GM21723 (cell line): ENCODE measurements around the gene YPEL3.
"Not testable (repeated sequence)": the region's sequence is repeated elsewhere in the genome, so short reads cannot be mapped to it uniquely, and the experiment has no call there.

Experiments
- ATAC-seq: cut with Tn5 transposase; IDR thresholded peaks from one replicate; pipeline ENCODE4 v1.9.1; 2021; ENCODE audit warnings: mild to moderate bottlenecking, moderate library complexity; ENCODE audit not compliant: unreplicated experiment

The YPEL3 gene

DNA sequence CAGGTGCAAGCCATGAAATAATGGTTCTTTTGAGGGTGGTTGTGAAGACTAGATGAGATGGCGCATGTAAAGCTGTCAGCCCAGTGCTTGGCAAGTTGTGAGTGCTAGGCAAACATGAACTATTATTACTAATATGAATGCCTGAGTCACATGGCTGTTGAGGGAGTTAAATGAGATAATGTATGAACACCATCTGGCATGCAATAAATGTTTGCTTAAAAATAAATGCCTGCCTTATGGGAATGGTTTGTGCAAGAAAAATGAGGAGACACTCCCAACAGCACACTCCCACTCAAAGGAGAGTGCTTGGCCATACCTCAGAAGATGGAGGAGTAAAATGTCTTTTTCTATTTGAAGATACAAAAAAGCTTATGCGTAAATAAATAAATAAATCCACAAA, 23.4 kb upstream of the YPEL3 start:
- ATAC-seq: no peak

DNA sequence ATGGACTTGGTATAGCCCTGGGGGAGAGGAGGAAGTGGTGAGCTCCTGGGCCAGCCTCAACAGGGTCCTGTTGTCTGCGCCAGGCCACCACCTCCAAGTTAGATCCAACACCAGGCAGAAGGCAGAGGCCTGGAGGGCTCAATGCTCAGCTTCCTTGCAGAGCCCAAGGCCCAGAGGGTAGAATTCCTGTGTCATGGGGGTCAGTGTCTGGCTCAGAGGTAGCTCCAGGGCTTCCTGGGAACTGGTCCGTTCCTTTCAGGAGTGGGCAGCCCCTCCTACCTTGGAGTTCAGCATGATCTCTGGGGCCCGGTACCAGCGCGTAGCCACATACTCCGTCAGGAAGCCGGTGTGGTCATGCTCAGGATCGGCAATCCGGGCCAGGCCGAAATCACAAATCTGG, 21.8 kb upstream of the YPEL3 start:
- ATAC-seq: no peak

DNA sequence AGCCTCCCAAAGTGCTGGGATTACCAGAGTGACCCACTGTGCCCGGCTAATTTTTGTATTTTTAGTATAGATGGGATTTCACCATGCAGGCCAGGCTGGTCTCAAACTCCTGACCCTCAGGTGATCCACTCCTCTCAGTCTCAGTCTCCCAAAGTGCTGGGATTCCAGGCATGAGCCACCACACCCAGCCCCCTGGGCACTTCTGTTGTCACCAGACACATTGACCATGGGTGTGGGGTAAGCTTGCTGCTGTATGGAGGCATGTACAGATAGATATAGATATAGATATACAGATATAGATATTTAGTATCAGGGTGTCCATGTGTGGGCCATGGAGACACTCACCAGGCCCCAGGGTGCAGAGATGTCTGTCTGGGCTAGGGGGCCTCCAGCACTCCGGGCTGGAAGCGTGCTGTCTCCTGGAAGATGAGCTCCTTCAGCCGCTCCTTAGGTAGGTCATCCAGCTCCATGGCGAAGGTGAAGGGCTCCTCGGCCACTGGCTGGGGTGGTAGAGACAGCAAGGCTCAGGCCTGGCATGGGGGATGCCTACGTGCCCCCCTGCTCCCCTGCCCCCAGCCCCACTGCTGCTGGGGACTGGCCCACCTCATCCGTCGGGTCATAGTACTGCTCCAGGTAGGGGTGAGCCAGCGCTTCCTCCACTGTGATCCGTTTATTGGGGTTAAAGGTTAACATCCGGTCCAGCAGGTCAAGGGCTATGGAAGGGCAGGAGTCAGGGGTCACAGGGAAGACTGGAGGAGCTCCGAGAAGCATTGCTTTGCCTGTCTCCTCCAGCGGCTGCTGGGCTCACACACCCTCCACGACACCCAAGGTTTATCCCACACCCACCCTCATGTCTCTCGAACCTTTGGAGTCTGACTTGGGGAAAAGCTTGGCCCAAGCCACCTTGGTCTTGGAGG, 20.5 kb upstream of the YPEL3 start:
- ATAC-seq: no peak

DNA sequence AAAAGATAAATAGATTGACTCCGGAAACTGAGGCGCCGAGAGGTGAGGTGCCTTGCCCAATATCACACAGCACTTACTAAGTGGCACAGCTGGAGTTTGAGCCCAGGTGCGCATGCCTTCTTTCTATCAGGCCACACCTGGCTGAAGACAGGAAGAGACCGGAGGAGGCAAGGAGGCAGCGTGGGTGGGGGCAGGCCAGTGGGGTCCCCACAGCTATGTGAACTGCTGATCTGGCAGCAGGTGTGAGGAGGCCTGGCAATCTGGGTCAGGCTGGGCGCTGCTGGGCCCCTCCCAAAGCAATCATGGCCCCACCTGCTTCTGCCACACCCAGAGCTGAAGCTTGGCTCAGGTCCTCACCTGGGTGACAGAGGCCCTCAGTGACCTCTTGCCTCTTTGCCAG, 19.2 kb upstream of the YPEL3 start:
- ATAC-seq: no peak

DNA sequence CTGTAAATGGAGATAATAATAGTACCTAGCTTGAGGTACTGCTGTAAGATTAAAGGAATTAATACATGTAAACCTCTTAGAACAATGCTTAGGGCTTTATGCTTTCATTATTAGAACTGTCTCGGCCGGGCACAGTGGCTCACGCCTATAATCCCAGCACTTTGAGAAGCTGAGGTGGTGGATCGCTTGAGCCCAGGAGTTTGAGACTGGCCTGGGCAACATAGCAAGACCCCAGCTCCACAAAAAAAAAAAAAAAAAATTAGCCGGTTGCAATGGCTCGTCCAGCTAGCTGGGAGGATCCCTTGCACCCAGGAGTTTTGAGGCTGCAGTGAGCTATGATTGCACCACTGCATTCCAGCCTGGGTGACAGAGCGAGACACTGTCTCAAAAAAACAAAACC, 18.8 kb upstream of the YPEL3 start:
- ATAC-seq: not testable (repeated sequence)

DNA sequence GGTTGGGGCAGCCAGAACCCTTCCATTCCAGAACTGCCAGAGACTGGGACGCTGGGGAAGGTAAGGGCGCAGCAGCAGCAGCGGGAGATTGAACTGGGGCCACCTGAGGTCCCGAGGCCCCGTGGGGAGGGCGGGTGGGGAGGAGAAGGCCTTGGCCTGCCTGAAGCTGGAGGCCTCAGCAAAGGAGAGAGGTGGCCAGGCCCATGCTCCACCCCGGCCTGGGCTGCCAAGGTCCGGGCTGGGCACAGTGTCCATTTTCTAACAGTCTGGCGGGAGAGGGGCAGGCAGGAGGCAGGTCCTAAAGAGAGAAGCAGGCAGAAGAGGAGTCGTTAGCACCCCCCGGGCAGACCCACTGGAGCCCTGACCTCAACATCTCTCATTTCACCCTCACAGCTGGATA, 18.4 kb upstream of the YPEL3 start:
- no peak for ATAC-seq

DNA sequence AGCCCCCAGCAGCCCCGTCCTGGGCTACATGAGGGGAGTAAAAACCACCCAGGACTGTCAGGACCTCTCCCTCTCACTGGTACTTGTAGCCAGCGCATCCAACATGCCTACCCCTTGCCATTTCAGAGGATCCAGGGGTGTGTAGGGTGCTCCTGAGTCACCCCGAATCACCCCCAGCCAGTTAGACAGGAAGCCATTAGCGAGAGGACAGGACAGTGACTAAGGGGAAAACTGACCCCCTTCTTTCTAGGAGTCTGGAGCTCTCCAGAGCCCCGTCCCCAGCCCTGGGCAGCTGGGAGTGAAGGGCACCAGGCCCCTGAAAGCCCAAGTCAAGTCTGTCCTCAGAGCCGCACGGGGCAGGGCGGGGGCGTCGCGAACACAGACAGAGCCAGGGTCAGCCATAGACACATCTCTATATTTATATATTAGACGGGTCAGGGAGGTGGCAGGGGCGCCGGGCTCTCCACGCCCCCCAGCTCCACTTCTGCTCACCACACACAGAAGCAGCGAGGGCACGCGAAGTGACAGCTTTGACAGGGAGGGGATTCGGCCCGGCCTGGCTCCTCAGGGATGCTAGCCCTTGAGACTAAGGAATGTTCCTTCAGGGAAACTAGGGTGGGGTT, 17.8 kb upstream of the YPEL3 start:
- ATAC-seq: no peak

DNA sequence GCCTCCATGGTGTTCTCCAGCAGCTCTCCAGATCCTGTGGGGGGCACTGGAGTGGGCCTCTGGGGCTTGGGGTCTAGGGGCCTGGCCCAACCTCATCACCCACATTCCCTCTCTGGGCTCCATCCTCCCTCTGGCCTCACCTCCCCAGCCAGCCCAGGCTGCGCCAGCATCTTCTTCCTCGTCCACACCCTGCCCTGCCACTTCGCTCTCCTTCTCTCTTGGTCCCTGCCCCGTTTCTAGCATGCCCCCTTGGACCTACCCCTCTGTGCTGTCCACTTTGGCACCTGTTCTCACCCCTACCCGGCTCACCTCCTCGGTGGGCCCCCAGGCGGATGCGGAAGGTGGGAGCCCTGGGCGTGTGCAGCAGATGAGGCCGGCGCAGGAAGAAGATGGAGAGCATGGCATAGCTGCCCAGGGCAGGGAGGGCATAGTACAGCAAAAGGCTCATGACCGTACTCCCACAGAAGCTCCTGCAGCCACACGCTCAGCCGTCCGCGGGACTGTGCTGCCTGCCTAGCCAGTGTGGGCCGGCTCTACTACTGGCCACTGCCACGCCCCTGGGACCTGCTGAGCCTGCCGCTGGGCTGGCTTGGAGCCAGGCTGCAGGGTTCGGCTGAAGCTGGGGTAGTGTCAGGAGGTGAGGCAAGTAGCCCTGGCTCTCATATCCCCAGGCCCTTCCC, 17.2 kb upstream of the YPEL3 start, which contains the start of gene GDPD3:
GDPD3 (minus strand) TSS at position 507 of the 680 bp plus-strand sequence; CDS start at position 448, 59 bp downstream.
- no peak for ATAC-seq

DNA sequence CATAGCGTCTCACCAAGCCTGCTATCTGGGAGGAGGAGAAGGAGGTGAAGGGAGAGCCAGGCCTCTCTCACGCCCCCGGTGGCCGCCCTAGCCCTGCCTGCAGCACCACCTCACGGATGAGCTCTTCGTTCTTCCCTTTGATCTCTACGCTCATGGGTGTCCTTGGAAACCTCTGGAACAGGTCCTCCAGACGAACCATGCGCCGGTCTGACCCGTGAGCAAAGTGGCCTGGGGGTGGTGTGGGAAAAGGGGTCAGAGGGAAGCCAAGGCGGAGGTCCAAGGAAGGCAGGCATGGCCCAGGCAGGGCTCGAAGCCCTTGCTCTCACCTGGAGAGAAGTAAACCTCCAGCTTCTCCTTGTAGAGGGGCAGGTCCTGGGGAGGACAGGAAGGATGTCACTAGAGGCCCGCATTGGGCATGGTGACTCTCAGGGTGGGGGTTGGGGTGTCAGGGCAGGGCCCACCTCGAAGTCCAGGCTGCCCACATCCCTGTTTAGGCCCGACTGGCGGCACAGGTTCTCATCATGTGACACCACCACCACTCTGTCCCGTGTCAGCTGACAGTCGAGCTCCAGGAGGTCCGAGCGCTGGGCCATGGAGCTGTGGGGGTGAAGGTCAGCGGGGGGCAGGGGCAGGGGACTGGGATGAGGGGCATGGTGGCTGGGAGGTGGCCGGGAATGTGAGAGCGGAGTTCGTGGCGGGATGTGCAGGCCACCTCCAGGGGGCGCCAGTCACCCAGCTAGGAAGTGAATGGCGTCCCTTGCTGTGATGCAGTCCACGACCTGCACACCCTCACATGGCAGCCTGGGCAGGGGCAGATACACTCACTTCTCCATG, 16.4 kb upstream of the YPEL3 start:
- no peak for ATAC-seq

DNA sequence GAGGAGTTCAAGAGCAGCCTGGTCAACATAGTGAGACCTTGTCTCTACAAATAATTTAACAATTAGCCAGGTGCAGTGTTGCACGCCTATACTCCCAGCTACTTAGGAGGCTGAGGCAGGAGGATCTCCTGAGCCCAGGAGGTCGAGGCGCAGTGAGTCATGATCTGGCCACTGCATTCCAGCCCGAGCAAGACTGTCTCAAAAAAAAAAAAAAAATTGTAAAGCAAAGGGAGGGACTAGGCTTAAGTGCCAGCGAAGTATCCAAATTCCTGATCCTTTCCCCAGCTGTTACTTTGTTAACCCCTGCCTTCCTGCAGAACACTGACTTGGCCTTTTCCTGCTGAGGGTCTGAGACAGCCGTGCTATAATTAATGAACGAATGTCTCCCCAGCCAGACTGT, 14.6 kb upstream of the YPEL3 start:
- ATAC-seq: no peak

DNA sequence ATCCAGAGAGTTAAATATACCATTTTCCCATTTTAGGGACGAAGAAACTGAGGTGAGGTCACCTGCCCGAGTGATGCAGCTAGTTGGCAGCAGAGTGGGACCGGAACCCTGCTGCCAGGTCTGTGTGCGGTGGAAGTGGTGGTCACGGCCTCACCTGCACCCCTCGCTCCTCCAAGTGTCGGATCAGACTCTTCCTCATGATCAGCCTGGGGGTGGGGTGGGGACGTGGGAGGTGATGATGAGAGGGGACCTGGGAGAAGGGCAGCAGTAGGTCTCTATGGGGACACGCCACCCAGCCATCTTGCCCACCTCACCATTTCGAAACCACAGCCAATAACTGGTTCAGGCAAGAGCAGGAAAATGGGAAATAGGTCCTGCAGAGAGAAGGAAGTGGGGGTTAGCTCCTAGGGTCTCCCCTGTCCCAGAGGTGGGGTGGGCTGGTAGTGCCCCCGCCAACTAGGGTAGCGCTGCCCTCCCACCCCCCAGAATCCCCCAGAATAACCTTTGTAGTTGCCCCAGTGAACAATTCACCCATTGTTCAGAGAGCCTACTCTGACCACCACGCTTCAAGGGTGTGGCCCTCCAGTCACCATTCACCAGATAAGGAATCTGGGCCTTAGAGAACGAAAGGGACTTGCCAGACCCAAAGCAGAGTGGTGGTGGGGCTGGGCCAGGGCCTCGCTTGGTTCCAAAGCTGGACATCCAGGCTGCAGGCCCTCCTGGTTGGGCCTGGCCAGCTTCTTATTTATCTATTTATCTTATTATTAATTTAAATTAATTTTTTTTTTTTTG, 12.2 kb upstream of the YPEL3 start:
- no peak for ATAC-seq

DNA sequence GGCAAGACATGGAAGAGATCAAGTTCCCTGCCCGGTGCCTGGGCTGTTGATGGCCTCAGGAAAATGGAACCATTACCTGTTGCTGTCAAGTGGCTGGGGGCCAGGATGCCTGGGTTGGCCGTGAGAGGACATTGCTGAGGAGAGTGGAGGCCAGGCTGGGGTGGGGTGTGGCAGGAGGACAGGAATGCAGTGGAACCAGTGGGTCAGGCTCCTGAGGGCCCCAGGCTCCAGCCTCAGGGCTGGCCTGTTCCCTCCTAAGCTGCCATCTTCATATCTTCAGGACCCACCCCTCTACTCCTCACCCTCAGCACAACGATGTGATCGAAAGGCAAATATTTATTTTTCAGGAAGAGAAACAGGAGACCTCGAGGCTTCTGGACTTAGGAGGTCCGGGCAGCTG, 8.5 kb upstream of the YPEL3 start:
- no peak for ATAC-seq

DNA sequence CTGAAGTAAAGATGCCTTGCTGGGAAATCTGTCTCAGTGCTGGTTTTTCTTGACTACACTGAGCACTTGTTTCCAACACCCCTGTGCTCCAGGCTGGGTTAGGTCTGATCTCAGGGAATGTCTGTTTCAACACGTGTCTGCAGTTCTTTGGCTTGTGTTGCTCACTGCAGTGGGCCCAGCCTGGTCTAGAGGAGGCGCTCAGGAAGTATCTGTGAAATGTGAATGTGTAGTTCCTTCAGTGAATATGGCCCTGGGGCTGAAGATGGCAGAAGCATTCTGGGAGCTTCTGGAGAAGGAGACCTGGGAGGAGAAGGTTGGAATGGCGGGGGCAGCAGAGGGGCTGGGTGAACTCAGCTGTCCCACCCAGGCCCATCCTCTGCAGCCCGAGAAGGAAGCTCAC, 8.1 kb upstream of the YPEL3 start:
- ATAC-seq: no peak

DNA sequence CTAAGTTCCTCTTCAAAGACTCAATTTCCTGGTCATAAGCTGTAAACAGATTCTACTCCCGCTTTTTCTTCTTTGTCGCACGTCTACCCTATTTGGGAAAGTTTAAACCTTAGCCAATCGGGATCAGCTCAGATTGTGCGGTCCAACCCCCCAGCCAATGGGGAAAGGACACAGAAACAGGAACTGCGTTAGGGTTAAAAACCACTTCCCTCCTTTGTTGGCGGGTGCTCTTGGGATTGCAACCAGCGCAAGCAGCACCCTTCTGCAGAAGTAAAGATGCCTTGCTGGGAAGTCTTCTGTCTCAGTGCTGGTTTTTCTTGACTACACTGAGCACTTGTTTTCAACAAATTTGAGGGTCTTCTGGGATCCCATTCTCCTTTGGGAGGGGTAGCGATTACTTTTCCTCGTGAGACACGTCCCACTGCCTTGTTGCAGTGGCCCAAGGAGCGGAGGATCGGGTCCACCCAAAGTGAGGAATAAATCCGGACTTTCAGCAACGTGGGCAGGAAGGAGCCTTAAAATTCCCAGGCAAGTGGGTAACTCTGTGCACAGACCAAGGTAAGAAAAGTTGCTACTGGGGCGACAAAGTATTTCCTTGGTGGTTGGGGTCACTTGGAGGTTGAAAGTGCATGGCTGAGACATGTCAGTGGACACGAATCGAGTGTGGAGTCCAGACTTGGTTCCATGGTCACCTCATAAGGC, 1.0 kb upstream of the YPEL3 start:
- no peak for ATAC-seq

DNA sequence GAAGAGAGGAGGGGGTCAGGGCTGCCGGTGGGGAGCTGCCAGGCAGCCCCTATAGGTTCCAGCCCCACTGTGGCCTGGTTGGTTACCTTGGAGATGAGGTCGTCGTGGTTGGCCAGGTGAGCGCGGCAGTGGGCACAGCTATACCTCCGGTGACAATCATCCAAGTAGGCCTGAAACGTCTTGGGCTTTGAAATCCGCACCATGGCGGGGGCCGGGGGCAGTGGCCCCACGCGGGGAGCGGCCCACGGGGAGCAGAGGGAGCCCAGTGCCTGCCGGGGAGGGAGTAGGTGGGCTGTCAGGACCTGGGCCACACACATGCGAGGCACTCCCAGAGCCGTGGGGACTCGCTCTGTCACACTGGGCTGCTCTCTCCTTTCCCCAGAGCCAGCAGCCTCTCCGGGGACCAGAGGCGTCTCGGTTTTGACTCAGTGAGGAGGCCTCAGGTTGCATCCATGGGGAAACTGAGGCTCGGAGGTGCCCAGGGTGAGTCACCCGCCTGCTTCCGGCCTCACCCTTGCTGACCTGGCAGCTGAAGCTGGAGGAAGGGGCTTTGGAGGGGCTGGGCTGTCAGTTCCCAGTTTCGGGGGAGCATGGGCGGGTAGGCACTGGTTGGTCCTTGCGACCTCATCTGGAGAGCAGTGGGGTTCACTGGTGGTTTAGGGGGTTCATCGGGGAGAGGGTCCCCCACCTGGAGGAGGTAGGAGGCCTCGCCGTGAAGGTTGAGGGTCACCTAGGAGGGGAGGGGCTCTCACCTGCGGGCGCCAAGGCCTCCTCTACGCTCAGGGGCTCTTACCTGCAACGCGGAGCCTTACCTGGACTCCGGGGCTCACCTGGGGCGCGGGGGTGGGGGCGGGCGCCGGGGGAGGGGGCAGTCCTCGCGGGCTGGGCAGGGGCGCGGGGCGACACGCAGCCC, 591 bp downstream of the YPEL3 start:
- ATAC-seq: no peak

DNA sequence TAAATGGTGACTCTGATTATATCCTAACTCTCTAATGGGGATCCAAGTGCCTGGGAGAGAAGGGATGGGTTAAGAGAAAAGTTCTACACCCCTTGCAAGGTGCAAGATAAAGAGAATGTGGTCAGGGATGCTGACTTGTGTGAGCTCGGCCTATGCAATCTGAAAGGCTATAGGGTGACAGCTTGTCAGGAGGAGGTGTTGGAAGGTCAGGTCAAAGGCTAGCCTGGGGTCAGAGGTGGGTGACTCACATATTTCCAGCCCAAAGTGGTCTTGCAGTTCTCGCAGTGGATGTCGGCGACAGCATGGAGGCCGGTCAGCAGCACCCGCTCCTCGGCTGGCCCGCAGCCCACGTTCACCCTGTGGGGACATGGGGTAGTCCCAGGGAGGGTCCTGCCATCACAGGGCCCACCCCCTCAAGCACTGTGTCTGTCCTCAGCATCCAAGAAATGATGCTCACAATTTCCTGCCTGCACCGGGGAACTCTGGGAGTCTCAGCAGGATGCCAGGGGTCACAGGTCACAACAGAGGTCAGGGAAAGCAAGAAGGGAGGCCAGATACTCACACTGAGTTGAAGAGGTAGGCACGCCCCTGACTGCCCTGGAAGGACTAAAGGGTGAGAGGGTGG, 1.4 kb downstream of the YPEL3 start:
- no peak for ATAC-seq

DNA sequence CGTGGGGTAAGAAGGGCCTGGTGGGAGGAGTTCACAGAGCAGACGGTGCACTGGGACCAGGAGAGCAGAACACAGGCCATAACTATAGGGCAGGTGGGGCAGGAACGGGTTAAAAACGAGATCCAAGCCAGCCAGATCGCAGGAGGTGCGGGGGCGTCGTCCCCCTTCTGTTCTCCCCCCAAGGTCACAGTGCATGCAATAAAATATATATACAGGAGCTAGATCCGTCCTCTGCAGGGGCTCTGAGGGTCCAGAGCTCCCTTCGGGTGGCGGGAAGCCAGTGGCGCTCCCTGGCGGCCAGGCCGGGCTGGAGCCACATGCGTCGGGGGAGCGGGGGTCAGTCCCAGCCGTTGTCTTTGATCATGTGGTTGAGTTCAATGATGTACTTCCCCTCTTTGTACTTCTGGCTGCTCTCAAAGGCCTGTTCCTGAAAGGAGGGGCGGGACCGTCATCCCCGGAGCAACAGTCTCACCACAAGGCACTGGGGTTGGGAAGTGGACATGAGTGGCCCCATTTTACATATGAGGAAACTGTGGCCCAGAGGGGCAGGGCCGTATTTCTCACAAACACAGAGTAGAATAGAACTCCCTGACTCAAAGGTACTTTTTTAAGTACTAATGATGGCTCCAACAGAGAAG, 3.5 kb downstream of the YPEL3 start:
- peak; percentile 52 for ATAC-seq
